HTERT RPE-1 (cell line): ENCODE results near the gene MPP2.
"Not testable (repeated sequence)": the region's sequence is repeated elsewhere in the genome, so short reads cannot be mapped to it uniquely, and the experiment has no call there.

Experiments
- in situ Hi-C: fragments of 300-500 bp; cut with MboI; formaldehyde crosslinking; loops from 4 replicates; pipeline ENCODE4 v1.14.3; 2020; ENCODE audit warnings: low sequenced_read_pairs

MPP2 gene

DNA sequence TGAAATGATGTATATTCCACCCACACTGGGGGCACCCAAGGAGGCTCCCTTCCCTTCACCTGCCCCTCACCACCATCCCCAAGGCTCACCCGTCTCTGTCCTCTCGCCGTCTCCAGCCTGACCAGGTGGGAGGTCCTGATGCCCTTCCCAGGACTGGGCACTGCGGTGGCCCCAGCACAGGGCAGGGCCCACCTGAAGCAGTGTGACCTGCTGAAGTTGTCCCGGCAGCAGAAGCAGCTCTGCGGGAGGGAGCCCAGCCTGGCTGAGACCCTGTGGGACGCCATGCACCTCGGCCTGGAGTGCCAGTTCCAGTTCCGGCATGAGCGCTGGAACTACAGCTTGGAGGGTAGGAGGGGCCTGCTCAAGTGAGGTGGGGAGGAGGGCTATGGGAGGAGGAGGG lies 25.0 kb upstream of the MPP2 start:
- in situ Hi-C loops = no loop called here

DNA sequence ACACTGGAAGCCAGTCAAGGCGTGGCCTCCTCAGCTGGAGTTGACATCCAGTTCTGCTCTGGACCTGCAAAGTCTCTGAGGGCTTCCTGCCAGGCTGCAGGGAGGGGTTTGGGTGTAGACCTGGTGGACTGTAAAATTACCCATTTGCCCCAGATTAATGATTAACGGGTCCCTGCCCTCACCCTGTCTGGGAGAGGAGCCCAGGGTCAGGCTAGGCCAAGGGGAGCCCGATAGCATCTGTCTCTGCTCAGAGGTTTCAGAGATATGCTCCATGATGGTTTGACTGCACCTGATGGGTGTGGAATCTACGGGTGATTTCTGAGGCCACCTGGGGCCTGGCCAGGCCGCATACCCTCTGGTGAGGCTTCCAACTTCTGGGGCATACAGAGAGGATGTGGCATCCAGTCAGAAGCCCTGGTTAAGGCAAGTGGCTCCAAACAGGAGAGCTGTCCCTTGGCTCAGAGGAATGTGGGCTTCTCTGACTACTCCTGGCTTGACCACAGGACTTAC lies 23.8 kb upstream of the MPP2 start:
- in situ Hi-C loops = no loop called here

- in situ Hi-C loops = no loop called here
Measured at GRCh38 chr17:43928609-43929008, 21.3 kb upstream of the MPP2 start.

DNA sequence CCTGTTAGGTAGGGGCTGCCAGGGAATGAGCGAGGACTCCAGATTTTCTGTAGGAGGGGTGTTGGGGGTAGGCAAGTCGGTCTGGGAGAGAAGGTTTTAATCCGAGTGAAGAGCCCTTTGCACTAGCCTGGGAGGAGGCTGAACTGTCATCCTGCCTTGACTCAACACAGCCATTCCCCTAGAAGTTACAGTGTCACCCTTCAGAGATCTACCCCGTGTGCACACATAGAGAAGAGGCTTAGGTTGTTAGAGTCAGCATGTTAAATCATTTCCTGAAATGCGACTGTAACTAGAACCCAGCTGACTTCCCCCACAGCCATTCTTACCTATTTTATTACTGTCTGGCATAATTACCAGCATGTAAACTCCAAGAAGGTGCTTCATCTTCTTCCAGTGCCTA lies 20.6 kb upstream of the MPP2 start:
- in situ Hi-C loops = not testable (repeated sequence)

- in situ Hi-C loops = no loop called here
Measured at GRCh38 chr17:43927060-43927864, 19.9 kb upstream of the MPP2 start.

DNA sequence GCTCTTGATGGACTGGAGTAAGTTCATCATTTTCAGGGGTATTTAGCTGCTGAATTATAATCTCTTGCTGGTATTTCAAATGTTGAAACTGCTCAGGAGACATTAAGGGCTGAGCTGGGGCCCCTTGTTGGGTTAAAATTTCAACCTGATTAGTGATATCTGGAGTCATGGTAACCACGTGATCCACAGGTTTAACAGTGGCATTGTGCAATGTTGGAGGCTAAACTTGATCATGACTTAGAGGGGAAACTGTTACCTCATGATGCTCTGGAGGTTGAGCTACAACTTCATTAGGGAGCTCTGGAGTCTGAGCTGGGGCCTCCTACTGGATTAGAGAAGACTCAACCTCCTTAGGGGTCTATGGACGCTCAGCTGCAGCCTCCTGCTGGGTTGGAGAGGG lies 17.2 kb upstream of the MPP2 start:
- in situ Hi-C loops = no loop called here

DNA sequence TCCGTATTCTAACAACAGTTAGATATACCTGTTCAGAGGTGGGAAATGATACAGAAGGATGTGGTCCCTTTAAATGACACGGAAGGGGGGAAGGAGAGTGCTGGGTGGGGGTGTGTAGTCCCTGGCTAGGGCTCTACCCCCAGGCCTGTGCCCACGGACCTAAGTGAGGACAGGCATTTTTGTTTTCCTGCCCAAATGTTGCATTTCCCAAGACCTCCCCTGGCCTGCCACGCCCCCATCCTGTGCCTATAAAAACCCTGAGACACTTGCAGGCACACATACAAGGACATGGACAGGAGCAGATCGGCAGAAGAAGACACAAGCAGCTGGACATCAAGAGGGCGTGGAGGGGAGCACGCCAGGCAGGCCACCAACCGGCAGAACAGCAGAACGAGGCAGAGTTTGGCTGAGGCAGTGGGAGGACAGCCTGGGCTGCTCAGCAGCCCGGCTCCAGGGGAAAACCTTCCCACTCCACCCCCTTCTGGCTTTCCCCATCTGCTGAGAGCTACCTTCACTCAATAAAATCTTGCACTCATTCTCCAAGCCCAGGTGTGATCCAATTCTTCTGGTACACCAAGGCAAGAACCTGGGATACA lies 13.3 kb upstream of the MPP2 start:
- in situ Hi-C loops = no loop called here

DNA sequence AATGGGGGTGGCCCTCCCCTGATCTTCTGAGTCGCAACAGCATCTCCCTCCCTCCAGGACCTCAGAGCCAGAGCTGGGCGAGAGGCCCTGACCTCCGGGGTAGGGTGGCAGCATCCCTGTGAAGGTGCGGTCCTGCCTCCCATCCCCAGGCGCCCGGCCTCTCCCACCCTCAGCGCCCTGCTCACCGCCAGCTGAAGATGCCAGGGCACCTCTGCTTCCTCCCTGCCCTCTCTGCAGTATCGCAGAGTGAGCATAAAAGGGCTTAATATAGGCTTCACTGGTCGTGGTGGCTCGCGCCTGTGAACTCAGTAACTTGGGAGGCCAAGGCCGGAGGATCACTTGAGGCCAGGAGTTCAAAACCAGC lies 10.7 kb upstream of the MPP2 start:
- in situ Hi-C loops = no loop called here

GRCh38 chr17:43917348-43918025 lies 10.2 kb upstream of the MPP2 start:
- in situ Hi-C loops = no loop called here

DNA sequence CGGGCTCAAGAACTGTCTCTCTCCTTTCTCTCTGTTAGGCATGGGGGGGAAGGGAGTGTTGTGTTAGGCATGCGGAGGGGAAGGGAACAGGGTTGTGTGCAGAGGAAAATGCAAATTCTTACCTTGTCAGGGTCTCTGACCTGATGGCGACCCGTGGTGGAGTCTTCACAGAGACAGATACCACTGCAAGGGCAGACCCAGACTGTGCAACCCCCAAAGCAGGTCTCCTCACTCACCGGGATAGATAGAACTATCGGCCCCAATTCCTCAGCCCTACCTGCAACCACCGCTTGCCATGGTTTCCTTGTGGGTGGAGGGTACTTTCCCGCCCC lies 9.6 kb upstream of the MPP2 start:
- in situ Hi-C loops = no loop called here

DNA sequence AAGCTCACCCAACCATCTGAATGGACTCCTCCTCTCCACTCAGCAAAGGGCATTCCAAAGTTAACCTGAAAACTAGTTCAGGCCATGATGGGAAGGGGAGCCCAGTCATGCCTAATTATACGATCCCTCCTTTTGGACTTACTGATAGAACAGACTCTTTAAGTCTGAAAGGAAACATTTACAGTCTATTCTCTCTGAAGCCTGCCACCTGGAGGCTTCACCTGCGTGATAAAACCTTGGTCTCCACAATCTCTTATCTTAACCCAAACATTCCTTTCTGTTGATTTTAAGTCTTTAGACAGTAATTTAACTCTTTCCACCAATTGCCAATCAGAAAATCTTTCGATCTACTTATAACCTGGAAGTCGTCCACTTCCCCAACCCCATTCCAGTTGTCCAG lies 9.0 kb upstream of the MPP2 start:
- in situ Hi-C loops = no loop called here

DNA sequence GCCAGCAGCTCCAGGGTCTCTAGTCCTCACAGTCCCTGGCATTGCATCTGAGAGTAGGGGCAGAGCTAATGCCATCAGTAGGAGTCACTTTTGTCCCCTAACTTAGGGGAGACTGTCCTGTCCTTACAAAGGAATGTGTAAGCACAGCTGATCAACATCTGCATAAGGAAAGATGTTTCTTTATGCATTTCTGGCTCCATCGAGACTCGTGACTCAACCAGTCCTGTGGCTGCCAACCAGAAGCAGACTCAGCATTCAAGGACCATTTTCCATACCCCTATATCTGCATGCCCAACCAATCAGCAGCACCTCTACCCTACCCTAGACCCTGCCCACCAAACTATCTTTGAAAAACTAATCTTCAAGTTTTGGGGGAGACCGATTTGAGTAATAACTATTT lies 8.2 kb upstream of the MPP2 start:
- in situ Hi-C loops = no loop called here

DNA sequence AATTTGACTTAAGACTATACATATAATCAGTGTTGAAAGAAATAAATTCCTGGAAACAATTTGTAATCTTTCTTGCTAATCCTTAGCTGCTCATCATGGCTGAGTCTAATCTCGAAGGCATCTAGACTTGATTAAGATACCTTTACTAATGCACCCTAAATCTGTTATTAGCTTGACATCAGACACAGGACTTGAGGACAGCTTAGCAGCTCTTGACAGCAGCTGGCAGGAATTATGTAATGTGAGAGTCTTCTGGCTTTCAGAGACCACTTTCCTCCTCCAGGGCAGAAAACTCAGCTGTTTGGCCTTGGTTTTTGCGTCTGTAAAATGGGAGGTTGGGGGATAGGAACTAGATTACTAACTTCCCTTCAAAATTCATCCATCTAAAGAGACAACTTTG lies 7.1 kb upstream of the MPP2 start:
- in situ Hi-C loops = no loop called here

GRCh38 chr17:43913584-43913983 lies 6.2 kb upstream of the MPP2 start:
- in situ Hi-C loops = no loop called here

DNA sequence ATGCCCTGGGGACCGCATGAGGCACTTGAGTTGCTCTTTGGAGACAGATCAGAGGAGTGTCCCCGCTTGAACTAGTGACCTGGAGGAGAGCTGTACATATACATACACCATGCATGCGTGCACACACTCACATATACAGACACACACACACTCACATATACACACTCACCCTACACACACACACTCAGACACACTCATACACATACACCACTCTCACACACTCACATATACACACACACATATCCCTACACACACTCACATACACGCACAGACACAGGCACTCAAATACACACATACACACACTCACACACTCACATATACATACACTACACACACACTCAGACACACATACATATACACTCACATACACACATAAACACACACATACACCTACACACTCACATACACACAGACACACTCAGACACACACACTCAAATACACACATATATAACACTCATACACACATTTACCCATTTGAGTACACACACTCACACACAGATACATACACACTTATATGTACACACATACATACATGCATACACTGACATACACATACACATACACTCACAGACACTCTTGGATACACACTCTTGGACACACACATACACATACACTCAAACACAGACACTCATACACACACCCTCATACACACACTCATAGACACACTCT lies 5.4 kb upstream of the MPP2 start:
- in situ Hi-C loops = no loop called here

- in situ Hi-C loops = no loop called here
Measured at GRCh38 chr17:43911904-43912303, 4.6 kb upstream of the MPP2 start.

DNA sequence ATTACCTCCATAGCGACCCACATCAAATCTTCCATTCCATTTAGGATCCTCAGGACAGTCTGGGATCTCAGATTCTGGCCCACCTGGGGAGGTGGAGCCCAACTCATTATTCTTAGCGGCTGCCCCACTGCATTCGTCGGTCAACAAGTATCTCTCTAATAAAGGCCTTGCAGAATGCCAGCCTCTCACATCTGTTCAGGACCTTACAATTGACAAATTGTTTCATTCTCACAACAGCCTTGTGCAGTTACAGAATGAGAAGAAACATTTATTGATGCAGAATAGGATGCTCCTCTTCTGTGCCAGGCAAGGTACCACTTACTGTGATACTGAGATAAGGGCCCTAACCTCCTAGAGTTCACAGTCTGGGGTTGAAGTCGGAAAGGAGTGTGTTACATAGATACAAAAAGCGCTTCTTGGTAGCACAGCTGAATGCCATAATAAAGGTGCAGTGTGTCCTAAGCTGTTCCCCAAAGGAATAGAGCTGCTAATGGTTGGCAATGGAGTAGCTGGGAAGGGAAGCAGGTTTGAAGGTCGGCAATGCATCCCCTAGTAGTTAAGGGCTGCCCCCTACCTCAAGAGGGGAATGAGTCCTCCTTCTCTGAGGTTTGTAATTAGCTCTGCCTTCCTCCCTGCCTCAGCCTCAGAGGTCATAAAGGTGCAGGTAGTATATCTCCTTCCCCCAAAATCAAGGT lies 2.3 kb upstream of the MPP2 start:
- in situ Hi-C loops = no loop called here

GRCh38 chr17:43907998-43908721 lies 824 bp upstream of the MPP2 start:
- in situ Hi-C loops = no loop called here

DNA sequence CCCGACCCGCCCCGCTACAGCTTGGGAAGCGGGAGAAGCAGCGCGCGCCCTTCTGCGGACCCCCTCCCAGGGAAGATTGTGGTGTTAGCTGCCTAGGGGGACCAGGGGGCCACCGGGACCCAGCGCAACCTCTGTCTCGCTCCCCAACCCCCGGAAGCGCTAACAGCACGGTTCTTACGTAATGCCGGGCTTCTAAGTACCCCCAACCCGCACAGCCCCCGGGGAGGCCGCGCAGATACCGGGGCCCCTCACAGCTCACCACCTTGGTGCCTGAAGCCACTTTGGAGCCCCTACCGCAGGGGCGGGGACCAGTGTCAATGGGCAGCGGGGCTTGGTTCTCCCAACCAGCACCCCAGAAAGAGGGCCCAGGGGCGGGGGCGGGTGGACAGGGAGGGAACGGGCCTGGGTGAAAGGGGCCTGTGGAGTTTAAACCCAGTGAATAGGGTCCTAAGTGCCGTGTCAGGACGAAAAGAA lies 348 bp downstream of the MPP2 start:
- in situ Hi-C loops = no loop called here
